Measurements from ENCODE around the gene SLC22A6. TPM values are rescaled to one million over a fixed set of nuclear protein-coding genes. Genes with fewer than 3 reads are reported as not detected.
A peak's percentile ranks its signal among the peaks of the same experiment; 100 is the strongest.

SLC22A6 gene
- total RNA-seq, 1 donor from 2014 or later: not detected

DNA sequence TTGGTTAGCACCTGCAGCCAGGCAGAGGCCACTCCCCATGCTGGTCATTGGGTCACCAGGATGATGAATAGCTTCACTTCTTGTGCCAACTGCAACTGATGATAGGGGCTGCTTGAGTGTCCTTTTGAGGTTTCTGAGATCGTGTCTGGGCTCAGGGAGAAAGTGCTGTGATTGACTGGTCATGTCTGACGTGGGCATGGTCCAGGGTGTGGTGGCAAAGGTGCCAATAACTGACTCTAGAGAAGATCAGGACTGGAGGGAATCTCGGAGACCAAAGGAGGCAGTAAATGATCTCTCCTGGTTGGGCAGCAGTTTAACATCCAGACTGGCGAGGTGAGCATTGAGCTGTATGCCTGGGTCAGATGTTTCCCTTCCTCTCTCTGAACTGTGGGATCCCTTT is 10.0 kb upstream of the SLC22A6 start:
- Histone ChIP-seq H3K36me3 (no peaks in the 10 kb centered on the region), H3K4me2 (no peak overlapping the region), H3K27ac (no peak overlapping the region), H3K79me2 (ENCODE audit: low read depth) (no peaks in the 10 kb centered on the region), H3F3A (ENCODE audit: low read depth) (no peaks in the 10 kb centered on the region), H3K9me3 (ENCODE audit: low read depth) (no peaks in the 10 kb centered on the region), H3K27me3 (no peaks in the 10 kb centered on the region), H2AFZ (replicated peaks) (no peak overlapping the region), H3K4me1 (peaks cover 5% of the 10 kb centered on the region), H3K9ac (no peak overlapping the region), H4K20me1 (ENCODE audit: low read depth) (no peaks in the 10 kb centered on the region), H3K4me3 (no peak overlapping the region)
- H3K9me3 Mint-ChIP-seq: peaks cover 2% of the 10 kb centered on the region
- peaks cover 16% of the 10 kb centered on the region for H3K27me3 Mint-ChIP-seq (ENCODE audit: insufficient read depth, low read depth)
- H3K36me3 Mint-ChIP-seq: no peaks in the 10 kb centered on the region
- DNase-seq (ENCODE audit: low spot score): no peak
- TF ChIP-seq, protein P1, sequence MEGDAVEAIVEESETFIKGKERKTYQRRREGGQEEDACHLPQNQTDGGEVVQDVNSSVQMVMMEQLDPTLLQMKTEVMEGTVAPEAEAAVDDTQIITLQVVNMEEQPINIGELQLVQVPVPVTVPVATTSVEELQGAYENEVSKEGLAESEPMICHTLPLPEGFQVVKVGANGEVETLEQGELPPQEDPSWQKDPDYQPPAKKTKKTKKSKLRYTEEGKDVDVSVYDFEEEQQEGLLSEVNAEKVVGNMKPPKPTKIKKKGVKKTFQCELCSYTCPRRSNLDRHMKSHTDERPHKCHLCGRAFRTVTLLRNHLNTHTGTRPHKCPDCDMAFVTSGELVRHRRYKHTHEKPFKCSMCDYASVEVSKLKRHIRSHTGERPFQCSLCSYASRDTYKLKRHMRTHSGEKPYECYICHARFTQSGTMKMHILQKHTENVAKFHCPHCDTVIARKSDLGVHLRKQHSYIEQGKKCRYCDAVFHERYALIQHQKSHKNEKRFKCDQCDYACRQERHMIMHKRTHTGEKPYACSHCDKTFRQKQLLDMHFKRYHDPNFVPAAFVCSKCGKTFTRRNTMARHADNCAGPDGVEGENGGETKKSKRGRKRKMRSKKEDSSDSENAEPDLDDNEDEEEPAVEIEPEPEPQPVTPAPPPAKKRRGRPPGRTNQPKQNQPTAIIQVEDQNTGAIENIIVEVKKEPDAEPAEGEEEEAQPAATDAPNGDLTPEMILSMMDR (IDR thresholded peaks at IDR 0.05): no peak
- no peaks in the 10 kb centered on the region for H3K4me1 Mint-ChIP-seq
- no peak overlapping the region for H3K27ac Mint-ChIP-seq
- no peak overlapping the region for H3K4me3 Mint-ChIP-seq

DNA sequence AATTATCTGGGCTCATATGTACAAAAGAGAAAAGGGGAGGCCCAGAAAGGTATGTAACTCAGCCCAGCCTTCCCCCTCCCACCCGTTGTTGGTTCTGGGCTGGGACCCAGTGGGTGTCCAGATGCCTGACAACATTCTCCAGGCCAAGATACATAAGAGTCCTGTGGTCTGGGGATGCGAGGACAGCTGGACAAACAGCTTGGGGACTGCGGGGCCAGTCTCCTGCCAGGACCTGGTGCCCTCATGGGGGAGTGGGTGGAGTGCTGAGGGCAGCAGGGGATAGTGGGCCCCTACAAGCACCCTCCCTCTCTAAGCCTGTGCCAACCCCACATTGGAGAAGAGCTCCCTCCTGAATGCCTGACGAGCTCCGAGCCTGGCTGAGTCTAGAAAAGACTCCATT is 3.5 kb upstream of the SLC22A6 start:
- Histone ChIP-seq H3K4me3 (no peak overlapping the region), H3K27ac (no peak overlapping the region), H3K27me3 (no peaks in the 10 kb centered on the region), H3K9ac (no peak overlapping the region), H3F3A (ENCODE audit: low read depth) (peaks cover 10% of the 10 kb centered on the region), H3K79me2 (ENCODE audit: low read depth) (no peaks in the 10 kb centered on the region), H3K9me3 (ENCODE audit: low read depth) (no peaks in the 10 kb centered on the region), H4K20me1 (ENCODE audit: low read depth) (no peaks in the 10 kb centered on the region), H3K36me3 (no peaks in the 10 kb centered on the region), H3K4me1 (peaks cover 18% of the 10 kb centered on the region), H3K4me2 (no peak overlapping the region), H2AFZ (replicated peaks) (no peak overlapping the region)
- no peaks in the 10 kb centered on the region for H3K36me3 Mint-ChIP-seq
- H3K4me3 Mint-ChIP-seq: no peak overlapping the region
- no peak overlapping the region for H3K27ac Mint-ChIP-seq
- peaks cover 2% of the 10 kb centered on the region for H3K9me3 Mint-ChIP-seq
- H3K4me1 Mint-ChIP-seq: peaks cover 10% of the 10 kb centered on the region
- peaks cover 10% of the 10 kb centered on the region for H3K27me3 Mint-ChIP-seq (ENCODE audit: insufficient read depth, low read depth)
- TF ChIP-seq, protein P1 (IDR thresholded peaks at IDR 0.05): no peak
- TF ChIP-seq EZH2phosphoT487 (IDR thresholded peaks at IDR 0.05) (no peak), EZH2 (IDR thresholded peaks at IDR 0.05) (no peak)
- DNase-seq (ENCODE audit: low spot score): no peak

DNA sequence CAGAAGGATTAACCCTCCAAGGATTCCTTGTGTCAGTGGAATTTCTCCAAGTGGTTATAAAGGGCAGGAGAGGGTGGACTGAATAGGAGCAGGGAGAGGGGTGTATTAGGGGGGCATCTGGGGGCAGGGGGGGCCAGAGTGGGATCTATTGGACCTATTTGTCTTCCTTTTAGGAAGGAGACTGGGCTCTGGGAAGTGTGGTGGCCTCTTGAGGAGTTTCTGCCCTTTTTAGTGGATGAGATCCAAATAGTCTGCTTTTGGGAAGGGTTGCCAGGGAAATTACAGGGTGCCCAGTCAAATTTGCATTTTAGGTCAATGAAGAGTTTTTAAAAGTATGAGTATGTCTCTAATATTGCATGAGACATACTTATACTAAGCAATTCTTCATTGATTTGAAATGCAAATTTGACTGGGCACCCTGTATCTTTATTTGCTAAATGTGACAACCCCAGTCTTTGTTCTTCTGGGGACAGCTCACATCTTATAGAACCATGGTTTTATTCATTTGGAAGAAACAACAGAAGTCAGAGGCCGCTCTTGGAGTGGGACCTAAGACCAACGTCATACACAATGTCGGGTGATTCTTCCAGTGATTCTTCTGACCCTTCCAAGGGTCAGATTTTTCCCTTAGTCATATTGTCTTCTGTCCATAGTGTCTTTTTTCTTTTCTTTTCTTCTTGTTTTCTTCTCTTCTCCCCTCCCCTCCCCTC is 429 bp upstream of the SLC22A6 start:
- Histone ChIP-seq H3K27ac (peak overlapping the region; percentile 53), H3F3A (ENCODE audit: low read depth) (peaks cover 10% of the 10 kb centered on the region), H3K79me2 (ENCODE audit: low read depth) (no peaks in the 10 kb centered on the region), H3K4me1 (peaks cover 13% of the 10 kb centered on the region), H4K20me1 (ENCODE audit: low read depth) (no peaks in the 10 kb centered on the region), H3K27me3 (no peaks in the 10 kb centered on the region), H2AFZ (replicated peaks) (no peak overlapping the region), H3K9ac (no peak overlapping the region), H3K36me3 (no peaks in the 10 kb centered on the region), H3K4me2 (peak overlapping the region; percentile 62), H3K4me3 (no peak overlapping the region), H3K9me3 (ENCODE audit: low read depth) (no peaks in the 10 kb centered on the region)
- Mint-ChIP-seq H3K36me3 (no peaks in the 10 kb centered on the region), H3K9me3 (no peaks in the 10 kb centered on the region), H3K27me3 (ENCODE audit: insufficient read depth, low read depth) (peaks cover 9% of the 10 kb centered on the region), H3K4me3 (no peak overlapping the region), H3K4me1 (peaks cover 10% of the 10 kb centered on the region), H3K27ac (no peak overlapping the region)
- DNase-seq (ENCODE audit: low spot score): no peak
- TF ChIP-seq, protein P1 (IDR thresholded peaks at IDR 0.05): no peak
